ENCODE data around the gene IGF2BP2. TPM values are rescaled to one million over a fixed set of nuclear protein-coding genes. Genes with fewer than 3 reads are reported as not detected.

Gene IGF2BP2
- total RNA-seq, 1 donor from 2014 or later: 187 TPM

GRCh38 chr3:185655426-185656320 lies 169.2 kb downstream of the IGF2BP2 start:
- DNase-seq (ENCODE audit: low spot score, unreplicated experiment): no peak
- Mint-ChIP-seq H3K36me3 (ENCODE audit: insufficient read depth) (peaks cover 29% of the 10 kb centered on the region), H3K4me3 (ENCODE audit: low read depth) (no peak overlapping the region), H3K4me1 (ENCODE audit: low read depth) (no peaks in the 10 kb centered on the region), H3K27me3 (no peaks in the 10 kb centered on the region), H3K27ac (no peak overlapping the region), H3K9me3 (ENCODE audit: low read depth) (no peaks in the 10 kb centered on the region)
- no peak for TF ChIP-seq CTCF (IDR thresholded peaks at IDR 0.05; ENCODE audit: unreplicated experiment)

GRCh38 chr3:185654758-185655145 lies 170.1 kb downstream of the IGF2BP2 start:
- Mint-ChIP-seq H3K4me3 (ENCODE audit: low read depth) (no peak overlapping the region), H3K9me3 (ENCODE audit: low read depth) (no peaks in the 10 kb centered on the region), H3K27me3 (no peaks in the 10 kb centered on the region), H3K36me3 (ENCODE audit: insufficient read depth) (peaks cover 30% of the 10 kb centered on the region), H3K27ac (no peak overlapping the region), H3K4me1 (ENCODE audit: low read depth) (no peaks in the 10 kb centered on the region)
- DNase-seq (ENCODE audit: low spot score, unreplicated experiment): no peak
- no peak for TF ChIP-seq CTCF (IDR thresholded peaks at IDR 0.05; ENCODE audit: unreplicated experiment)

- H3K4me1 Mint-ChIP-seq (ENCODE audit: low read depth): no peaks in the 10 kb centered on the region
- H3K36me3 Mint-ChIP-seq (ENCODE audit: insufficient read depth): peaks cover 30% of the 10 kb centered on the region
- TF ChIP-seq CTCF (IDR thresholded peaks at IDR 0.05; ENCODE audit: unreplicated experiment): no peak
- no peak for DNase-seq (ENCODE audit: low spot score, unreplicated experiment)
- H3K27me3 Mint-ChIP-seq: no peaks in the 10 kb centered on the region
- H3K9me3 Mint-ChIP-seq (ENCODE audit: low read depth): no peaks in the 10 kb centered on the region
- no peak overlapping the region for H3K4me3 Mint-ChIP-seq (ENCODE audit: low read depth)
- H3K27ac Mint-ChIP-seq: peak overlapping the region; percentile 56
Measured at GRCh38 chr3:185653949-185654757, 170.7 kb downstream of the IGF2BP2 start.

- H3K27ac Mint-ChIP-seq: no peak overlapping the region
- no peak for DNase-seq (ENCODE audit: low spot score, unreplicated experiment)
- no peak for TF ChIP-seq CTCF (IDR thresholded peaks at IDR 0.05; ENCODE audit: unreplicated experiment)
- no peaks in the 10 kb centered on the region for H3K4me1 Mint-ChIP-seq (ENCODE audit: low read depth)
- no peaks in the 10 kb centered on the region for H3K9me3 Mint-ChIP-seq (ENCODE audit: low read depth)
- H3K36me3 Mint-ChIP-seq (ENCODE audit: insufficient read depth): peaks cover 33% of the 10 kb centered on the region
- no peak overlapping the region for H3K4me3 Mint-ChIP-seq (ENCODE audit: low read depth)
- no peaks in the 10 kb centered on the region for H3K27me3 Mint-ChIP-seq
Measured at GRCh38 chr3:185651971-185652370, 172.9 kb downstream of the IGF2BP2 start.

- H3K27ac Mint-ChIP-seq: peak overlapping the region; percentile 26
Measured at GRCh38 chr3:185649414-185649813, 175.4 kb downstream of the IGF2BP2 start.

More at GRCh38 chr3:185649414-185649813, 175.4 kb downstream of the IGF2BP2 start:
- Mint-ChIP-seq H3K4me1 (ENCODE audit: low read depth) (no peaks in the 10 kb centered on the region), H3K27me3 (no peaks in the 10 kb centered on the region), H3K9me3 (ENCODE audit: low read depth) (no peaks in the 10 kb centered on the region), H3K36me3 (ENCODE audit: insufficient read depth) (peaks cover 33% of the 10 kb centered on the region), H3K4me3 (ENCODE audit: low read depth) (no peak overlapping the region)
- TF ChIP-seq CTCF (IDR thresholded peaks at IDR 0.05; ENCODE audit: unreplicated experiment): no peak
- DNase-seq (ENCODE audit: low spot score, unreplicated experiment): no peak
